Ascending aorta (tissue), 2 donors: ENCODE data around the gene LFNG. TPM values are rescaled to one million over a fixed set of nuclear protein-coding genes. Genes with fewer than 3 reads are reported as not detected.

Source experiments
- DNase-seq, 2 donors: peaks; one replicate each; pipeline ENCODE4 v3.0.0-alpha.2; 2019; ENCODE audit warnings: low spot score in 2 of 2
- H3K27ac ChIP-seq, 2 donors: fragments of 200-600 bp; sonication (generic); one replicate each; pipeline ENCODE4 v1.5.1; 2016 to 2017; ENCODE audit warnings: mild to moderate bottlenecking in 1 of 2
- H3K27me3 ChIP-seq: fragments of 200-600 bp; sonication (generic); one replicate; pipeline ENCODE4 v1.5.1; 2017
- H3K36me3 ChIP-seq, 2 donors: fragments of 200-600 bp; sonication (generic); one replicate each; pipeline ENCODE4 v1.5.1; 2016
- H3K4me1 ChIP-seq, 2 donors: fragments of 200-600 bp; sonication (generic); one replicate each; pipeline ENCODE4 v1.5.1; 2016 to 2017; ENCODE audit warnings: mild to moderate bottlenecking in 1 of 2
- H3K4me3 ChIP-seq, 2 donors: fragments of 200-600 bp; sonication (generic); one replicate each; pipeline ENCODE4 v1.5.1; 2016 to 2017; ENCODE audit warnings: mild to moderate bottlenecking in 1 of 2
- H3K9me3 ChIP-seq, 2 donors: fragments of 200-600 bp; sonication (generic); one replicate each; pipeline ENCODE4 v1.5.1; 2016
- intact Hi-C: fragments of 100-400 bp; cut with DNase I; formaldehyde crosslinking; loops from one replicate; pipeline ENCODE4 v1.15.1; 2023
- total RNA-seq: library from RNA; depleted of rRNA; stranded (reverse); fragments of >200 nt; gene quantifications from one replicate; pipeline ENCODE4 v1.1.0, GENCODE V29; 2016
- TF ChIP-seq, protein P1 (sequence below), 3 experiments: fragments of 200-600 bp in 2 of 3; fragments of 450-650 bp in 1 of 3; sonication (generic) in 2 of 3; IDR thresholded peaks; one replicate each; pipeline ENCODE4 v1.5.1; 2016 to 2019; ENCODE audit warnings: antibody characterized with exemption in 3 of 3, mild to moderate bottlenecking in 1 of 3, moderate library complexity in 1 of 3

The LFNG gene
- total RNA-seq, 1 donor from 2014 or later, result 102 TPM

DNA sequence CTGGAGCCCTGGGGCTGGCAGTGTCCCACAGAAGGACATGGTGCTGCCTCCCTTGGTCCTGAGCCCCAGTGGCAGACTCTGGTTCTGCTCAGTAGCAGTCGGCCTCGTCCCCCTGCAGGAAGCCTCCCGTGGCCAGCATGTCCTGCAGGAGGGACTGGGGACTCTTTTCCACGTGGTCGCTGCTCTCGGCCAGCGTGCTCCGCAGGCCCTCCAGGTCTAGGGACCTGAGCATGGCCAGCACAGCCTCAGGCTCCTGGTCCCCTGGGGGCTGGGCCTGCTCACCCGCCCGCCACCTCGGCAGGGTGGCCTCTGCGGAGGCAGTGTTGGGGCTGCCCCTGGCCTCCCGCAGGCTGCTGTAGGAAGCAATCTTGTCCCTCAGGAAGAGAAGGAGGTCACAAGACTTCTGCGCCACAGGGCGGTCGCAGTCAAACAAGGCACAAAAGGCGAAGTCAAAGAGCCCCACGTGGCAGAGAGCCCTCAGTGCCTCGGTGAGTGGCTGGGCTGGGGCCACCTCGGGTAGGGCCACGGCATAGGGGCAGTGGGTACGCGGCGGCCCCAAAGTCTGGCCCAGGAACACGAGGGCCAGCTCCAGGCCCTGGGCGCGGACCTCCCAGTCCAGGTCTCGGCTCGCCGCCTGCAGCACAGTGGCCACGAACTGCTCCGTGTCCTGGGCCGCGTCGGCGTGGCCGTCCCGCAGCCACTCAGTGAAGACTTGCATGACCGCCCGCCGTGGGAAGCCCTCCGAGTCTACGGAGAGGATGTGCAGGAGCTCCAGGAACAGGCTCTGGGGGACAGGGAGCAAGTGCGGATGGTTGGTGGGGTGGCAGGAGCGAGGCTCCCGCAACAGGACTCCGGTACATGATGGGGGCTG lies 18.6 kb downstream of the LFNG start:
- no peak for DNase-seq
- Histone ChIP-seq H3K27ac (no peak overlapping the region), H3K4me3 (no peak overlapping the region), H3K27me3 (no peaks in the 10 kb centered on the region), H3K9me3 (no peaks in the 10 kb centered on the region), H3K36me3 (peaks cover 48 to 55% of the 10 kb centered on the region in 2 donors), H3K4me1 (no peaks in the 10 kb centered on the region)
- intact Hi-C loops, result no loop called here
- TF ChIP-seq, protein P1, sequence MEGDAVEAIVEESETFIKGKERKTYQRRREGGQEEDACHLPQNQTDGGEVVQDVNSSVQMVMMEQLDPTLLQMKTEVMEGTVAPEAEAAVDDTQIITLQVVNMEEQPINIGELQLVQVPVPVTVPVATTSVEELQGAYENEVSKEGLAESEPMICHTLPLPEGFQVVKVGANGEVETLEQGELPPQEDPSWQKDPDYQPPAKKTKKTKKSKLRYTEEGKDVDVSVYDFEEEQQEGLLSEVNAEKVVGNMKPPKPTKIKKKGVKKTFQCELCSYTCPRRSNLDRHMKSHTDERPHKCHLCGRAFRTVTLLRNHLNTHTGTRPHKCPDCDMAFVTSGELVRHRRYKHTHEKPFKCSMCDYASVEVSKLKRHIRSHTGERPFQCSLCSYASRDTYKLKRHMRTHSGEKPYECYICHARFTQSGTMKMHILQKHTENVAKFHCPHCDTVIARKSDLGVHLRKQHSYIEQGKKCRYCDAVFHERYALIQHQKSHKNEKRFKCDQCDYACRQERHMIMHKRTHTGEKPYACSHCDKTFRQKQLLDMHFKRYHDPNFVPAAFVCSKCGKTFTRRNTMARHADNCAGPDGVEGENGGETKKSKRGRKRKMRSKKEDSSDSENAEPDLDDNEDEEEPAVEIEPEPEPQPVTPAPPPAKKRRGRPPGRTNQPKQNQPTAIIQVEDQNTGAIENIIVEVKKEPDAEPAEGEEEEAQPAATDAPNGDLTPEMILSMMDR (IDR thresholded peaks at IDR 0.05), result no peak

DNA sequence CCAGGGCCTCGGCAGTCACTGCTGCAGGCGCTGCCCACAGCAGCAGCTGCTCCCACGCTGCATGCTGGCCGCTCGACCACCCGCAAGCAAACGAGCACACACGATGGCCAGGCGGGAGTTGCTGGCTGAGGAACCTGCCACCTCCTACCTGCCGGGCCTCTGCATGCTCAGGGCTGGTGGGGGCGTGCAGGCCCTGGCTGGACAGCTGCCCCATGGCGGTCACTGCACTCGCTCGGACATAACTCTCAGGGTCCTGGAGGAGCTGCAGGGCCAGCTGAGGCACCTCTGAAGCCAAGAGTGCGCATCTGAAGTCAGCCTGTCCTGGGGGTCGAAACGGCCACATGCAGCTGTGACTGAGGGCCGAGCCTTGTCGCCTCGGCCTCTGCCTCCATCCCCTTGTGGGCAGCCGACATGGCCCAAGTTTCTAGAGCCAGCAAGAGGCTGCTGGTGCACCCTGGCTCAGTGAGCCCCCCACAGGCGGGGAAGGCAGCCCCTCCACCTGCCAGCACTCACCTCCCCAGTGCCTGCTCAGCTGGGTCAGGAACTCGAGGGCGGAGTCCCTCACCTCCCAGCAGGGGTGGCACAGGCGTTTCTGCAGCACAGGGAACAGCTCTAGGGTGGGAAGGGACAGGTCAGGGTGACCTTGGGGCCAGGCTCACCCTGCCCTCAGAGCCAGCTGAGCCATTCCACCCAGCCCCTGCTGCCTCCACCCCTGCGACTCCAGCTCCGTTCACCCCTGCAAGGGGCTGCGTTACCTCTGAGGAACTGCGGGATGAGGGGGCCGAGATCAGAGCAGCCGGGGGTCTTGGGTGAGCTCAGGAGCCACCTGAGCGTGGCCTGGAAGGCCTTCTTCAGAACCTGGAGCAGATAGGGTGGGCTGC lies 19.7 kb downstream of the LFNG start:
- Histone ChIP-seq H3K4me1 (no peaks in the 10 kb centered on the region), H3K4me3 (no peak overlapping the region), H3K27ac (no peak overlapping the region), H3K9me3 (no peaks in the 10 kb centered on the region), H3K27me3 (no peaks in the 10 kb centered on the region), H3K36me3 (peaks cover 56 to 63% of the 10 kb centered on the region in 2 donors)
- DNase-seq, result no peak
- intact Hi-C loops, result no loop called here
- TF ChIP-seq, protein P1 (IDR thresholded peaks at IDR 0.05), result no peak

DNA sequence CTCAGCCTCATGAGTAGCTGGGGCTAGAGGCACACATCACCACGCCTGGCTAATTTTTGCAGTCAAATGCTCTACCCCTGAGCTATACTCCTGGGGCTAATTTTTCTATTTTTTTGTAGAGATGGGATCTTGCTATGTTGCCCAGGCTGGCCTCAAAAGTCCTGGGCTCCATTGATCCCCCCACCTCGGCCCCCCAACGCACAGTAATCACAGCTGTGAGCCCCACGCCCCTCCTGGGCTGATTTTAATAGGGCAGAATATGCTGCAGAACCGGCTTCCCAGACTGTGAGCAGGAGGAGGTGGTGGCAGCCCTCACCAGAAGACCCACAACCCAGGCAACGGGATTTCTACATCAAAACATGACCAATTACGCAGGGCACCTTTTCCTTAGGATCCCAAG lies 20.6 kb downstream of the LFNG start:
- DNase-seq, result no peak
- Histone ChIP-seq H3K27me3 (no peaks in the 10 kb centered on the region), H3K9me3 (no peaks in the 10 kb centered on the region), H3K27ac (no peak overlapping the region), H3K4me1 (no peaks in the 10 kb centered on the region), H3K36me3 (peaks cover 63 to 71% of the 10 kb centered on the region in 2 donors), H3K4me3 (no peak overlapping the region)
- intact Hi-C loops, result no loop called here
- TF ChIP-seq, protein P1 (IDR thresholded peaks at IDR 0.05), result no peak

DNA sequence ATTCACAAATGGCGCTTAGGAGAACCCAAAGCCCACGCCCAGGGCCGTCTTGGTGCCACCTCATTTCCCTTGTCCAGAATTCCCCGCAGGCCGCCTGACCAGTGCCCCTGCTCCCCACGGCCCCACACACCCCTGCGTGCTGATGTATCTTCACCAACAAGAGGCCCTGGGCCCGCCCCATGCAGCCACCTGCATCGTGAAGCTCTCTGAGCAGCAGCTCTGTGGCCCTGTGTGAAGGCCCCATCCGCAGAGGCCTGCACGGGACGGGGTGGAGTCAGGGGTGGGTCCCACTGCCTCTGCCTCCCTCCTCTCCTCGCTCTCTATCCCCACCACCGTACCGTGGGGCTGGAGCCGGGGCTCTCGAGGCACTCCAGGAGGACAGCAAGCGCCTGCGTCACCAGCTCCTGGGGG lies 21.1 kb downstream of the LFNG start:
- TF ChIP-seq, protein P1 (IDR thresholded peaks at IDR 0.05), result no peak
- Histone ChIP-seq H3K36me3 (peaks cover 65 to 75% of the 10 kb centered on the region in 2 donors), H3K9me3 (no peaks in the 10 kb centered on the region), H3K4me1 (no peaks in the 10 kb centered on the region), H3K27ac (no peak overlapping the region), H3K27me3 (no peaks in the 10 kb centered on the region), H3K4me3 (no peak overlapping the region)
- intact Hi-C loops, result no loop called here
- DNase-seq, result no peak

DNA sequence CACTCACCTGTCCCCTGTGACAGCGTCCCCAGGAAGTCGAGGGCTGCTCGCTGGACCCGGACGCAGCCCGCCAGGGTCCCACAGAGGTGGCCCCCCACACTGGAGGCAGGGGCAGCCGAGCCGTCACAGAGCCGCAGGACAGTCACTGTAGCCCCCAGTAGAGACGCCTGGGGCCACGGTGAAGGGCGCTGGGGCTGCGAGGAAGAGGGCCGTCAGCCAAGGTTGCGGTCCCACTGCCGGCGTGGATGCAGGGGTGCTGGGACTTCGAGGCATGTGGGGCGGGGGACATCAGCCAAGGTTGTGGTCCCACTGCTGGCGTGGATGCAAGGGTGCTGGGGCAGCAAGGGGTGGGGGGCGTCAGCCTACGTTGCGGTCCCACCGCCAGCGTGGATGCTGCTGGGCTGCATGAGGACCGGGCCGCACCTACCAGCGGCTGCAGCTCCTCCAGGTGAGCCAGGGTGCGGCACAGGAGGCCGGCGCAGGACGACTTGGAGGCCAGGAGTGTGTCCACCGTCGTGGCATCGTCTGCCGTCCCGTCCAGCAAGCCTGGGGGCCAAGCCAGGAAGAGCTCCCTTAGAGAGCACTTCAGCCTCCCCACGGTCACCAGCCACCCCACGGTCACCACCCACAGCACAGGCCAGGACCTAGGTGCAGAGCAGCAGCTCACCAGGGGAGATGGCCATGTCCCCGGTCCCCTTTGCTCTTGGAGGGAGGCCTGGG lies 21.9 kb downstream of the LFNG start:
- TF ChIP-seq, protein P1 (IDR thresholded peaks at IDR 0.05), result no peak
- no peak overlapping the region for H3K4me3 ChIP-seq
- H3K4me1 ChIP-seq, result no peaks in the 10 kb centered on the region
- intact Hi-C loops, result no loop called here
- H3K27me3 ChIP-seq, result no peaks in the 10 kb centered on the region
- peaks cover 68 to 82% of the 10 kb centered on the region in 2 donors for H3K36me3 ChIP-seq
- H3K9me3 ChIP-seq, result no peaks in the 10 kb centered on the region
- no peak for DNase-seq
- no peak overlapping the region for H3K27ac ChIP-seq
